Measurements from ENCODE around the gene SH3RF3.

The SH3RF3 gene

DNA sequence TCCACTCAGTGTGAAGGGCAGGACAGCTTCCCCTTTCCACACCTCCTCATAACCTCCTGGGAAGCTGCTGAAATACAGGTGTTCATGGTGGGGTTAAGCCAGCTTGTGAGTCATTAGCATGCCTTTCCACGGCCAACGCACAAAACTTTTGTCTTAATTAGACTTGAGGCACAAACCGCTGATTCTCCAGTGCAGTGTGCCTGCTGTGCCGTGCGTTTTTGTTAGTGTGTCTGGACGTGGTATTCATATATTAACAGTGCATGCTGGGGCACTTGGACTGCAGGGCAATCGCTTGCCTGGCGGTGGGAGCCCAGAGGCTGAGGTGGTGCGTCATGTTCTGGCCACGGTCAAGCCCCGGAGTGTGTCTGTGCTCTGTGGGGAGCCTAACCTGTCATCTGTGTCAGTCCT, 156.2 kb downstream of the SH3RF3 start:
- TF ChIP-seq, protein P1, sequence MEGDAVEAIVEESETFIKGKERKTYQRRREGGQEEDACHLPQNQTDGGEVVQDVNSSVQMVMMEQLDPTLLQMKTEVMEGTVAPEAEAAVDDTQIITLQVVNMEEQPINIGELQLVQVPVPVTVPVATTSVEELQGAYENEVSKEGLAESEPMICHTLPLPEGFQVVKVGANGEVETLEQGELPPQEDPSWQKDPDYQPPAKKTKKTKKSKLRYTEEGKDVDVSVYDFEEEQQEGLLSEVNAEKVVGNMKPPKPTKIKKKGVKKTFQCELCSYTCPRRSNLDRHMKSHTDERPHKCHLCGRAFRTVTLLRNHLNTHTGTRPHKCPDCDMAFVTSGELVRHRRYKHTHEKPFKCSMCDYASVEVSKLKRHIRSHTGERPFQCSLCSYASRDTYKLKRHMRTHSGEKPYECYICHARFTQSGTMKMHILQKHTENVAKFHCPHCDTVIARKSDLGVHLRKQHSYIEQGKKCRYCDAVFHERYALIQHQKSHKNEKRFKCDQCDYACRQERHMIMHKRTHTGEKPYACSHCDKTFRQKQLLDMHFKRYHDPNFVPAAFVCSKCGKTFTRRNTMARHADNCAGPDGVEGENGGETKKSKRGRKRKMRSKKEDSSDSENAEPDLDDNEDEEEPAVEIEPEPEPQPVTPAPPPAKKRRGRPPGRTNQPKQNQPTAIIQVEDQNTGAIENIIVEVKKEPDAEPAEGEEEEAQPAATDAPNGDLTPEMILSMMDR (conservative IDR thresholded peaks at IDR 0.05) = no peak
- H3K27ac ChIP-seq = no peak overlapping the region

DNA sequence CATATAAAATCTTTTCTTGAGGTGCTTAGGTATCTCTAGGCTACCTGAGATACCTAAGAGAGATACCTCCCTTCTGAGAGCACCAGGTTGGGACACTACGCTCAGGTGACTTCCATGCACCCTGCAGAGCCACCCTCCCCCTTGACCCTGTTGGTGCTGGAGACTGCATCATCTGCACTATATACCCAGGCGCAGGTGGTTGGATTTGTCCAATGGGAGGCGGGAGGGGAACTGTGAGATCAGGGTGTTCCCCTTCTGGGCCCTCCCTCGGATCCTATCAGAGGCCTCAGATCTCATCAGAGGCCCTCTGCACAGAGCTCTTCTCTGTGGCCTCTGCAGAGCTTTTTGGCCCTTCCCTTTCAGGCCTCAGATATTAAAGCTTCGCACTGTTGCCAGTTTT, 158.4 kb downstream of the SH3RF3 start:
- H3K27ac ChIP-seq = no peak overlapping the region
- TF ChIP-seq, protein P1 (conservative IDR thresholded peaks at IDR 0.05) = no peak

DNA sequence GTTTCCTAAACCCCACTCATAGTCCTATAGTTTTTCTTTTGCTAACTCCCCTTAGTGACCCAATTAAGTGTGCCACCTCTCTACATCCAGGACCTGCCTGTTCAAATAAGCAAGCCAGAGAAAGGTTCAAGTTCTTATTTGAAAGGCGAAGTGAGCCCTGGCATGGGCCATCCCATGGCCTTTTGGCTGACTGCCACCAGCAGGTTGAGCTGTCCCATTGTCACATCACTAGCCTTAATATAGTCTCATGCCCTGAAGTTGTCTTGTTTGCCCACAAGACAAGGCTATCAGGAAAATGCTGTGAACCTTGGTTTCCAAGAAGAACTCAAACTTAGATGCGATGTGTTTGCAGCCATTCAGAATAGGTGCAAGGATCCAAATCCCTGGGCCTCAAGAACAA, 158.8 kb downstream of the SH3RF3 start:
- no peak overlapping the region for H3K27ac ChIP-seq
- TF ChIP-seq, protein P1 (conservative IDR thresholded peaks at IDR 0.05) = no peak

DNA sequence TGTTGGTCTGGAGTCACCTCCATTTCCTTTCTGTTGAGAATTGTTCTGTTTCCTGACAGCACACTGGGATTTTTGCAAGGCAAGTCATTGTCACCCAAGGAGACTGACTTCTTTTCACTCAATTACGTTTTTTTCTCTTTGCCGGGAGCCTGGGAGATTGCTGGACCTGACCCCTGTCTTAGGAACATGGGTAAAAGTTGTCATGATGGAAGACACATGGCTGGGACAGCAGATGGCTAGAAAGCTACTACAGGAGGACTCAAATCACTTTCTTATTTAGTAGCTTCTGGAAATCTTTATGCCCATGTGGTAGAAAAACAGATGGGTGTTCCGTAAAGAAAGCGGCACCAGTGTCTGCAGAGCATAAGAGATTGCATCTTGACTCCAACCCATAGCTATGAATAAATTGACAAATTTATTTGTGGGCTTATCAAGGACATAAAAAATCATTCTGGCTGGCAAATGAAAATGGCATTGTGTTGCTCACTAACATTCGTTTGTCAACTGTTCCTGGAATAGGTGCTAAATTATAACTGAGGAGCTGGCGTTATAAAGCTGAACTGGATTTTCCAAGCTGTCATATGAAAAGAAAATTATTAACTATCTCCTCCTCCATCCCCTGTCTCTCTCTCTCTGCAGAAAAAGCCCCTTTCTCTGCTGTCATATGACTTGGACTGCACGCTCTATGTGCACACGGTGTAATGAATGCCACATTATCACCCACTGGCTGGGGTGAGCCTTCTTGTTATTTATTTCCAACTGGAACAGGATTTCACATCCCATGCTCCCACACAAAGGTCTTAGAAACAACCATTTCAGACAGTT, 159.8 kb downstream of the SH3RF3 start:
- TF ChIP-seq, protein P1 (conservative IDR thresholded peaks at IDR 0.05) = no peak

DNA sequence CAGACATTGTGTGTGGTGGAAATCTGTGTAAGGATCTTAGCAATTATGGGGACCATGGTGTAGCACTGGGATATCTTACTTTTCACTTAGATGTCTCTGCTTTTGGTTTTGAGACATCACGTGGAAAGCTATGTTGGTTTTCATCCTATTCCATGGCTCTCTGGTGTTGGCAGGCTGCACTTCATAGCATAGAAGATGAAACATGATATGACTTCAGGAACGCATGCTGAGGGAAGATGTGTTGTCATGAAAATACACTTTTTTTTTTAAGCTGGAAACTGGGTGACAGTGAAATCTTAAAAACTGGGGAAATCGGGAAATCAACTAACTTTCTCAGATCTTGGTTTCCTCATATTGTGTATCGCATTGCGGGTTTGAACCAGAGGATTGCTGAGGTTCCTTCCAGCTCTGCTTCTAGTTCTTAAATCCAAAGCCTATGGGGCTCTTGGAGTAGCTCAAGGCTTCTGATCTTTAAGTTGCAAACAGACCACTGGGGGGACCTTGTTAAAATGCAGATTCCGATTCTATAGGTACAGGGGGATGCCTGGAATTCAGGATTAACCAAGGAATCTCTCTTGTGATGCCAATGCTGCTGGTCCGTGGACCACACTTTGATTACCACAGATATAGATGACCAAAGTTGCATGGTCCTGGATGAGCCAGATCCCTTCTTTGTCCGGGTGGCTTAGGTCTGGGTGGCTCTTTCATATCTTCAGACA, 160.7 kb downstream of the SH3RF3 start:
- TF ChIP-seq, protein P1 (conservative IDR thresholded peaks at IDR 0.05) = no peak
- no peak overlapping the region for H3K27ac ChIP-seq

More for the DNA sequence above, 159.8 kb downstream of the SH3RF3 start:
- no peak overlapping the region for H3K27ac ChIP-seq

DNA sequence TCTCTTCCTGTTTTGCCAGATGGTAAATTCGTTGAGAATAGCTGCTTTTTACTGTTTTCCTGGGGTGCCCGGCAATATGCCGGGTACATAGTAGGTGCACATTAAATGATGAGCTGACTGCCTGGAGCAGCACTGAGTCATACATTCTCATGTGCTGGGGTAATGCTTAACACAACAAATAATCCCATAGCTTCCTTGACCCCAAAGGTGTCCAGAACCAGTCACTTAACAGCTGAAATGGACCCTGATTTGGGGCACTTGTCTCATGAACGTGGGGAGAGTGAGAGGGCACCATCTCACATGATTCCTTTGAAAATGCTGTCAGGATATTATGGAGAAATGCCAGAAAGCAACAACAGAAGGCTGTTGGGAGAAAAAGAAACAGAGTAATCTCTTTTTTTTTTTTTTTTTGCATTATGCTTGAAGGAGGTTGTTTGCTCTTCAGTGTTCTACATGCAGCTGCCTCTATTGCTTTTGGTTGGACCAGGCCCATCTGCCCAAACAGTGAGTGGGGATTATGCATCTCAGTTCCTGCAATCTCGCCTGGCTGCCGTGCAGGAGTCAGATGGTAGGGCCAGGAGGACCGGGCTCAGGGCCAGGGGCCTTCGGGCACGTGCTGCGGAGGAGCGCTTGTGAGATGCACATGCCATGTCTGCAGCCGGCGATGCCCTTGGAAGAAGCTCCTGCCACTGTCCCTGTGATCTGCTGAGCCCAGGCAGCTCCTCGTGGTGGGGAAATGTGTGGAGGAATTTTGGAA, 162.1 kb downstream of the SH3RF3 start:
- TF ChIP-seq, protein P1 (conservative IDR thresholded peaks at IDR 0.05) = no peak
- no peak overlapping the region for H3K27ac ChIP-seq

DNA sequence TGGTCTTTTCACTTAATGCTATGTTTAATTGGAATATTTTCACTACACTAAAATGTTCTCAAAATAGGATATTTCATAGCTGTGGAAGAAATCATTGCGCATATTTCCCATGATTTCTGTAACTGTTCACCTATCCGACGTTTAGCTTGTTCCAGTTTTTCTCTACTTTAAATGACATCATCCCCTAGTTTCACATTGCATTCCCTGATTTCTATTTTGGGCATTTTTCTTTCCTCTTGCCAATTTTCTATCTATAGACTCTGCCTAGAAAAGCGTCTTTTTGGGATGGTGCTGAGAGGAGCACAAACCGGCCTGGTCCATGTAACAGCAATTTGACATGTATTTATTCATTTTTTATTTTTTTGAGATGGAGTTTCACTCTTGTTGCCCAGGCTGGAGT, 163.4 kb downstream of the SH3RF3 start:
- TF ChIP-seq, protein P1 (conservative IDR thresholded peaks at IDR 0.05) = no peak
- H3K27ac ChIP-seq = no peak overlapping the region
